OCI-LY1 (cell line): ENCODE data around the gene KRT8.

Experiments
- H2AFZ ChIP-seq: fragments of 200-600 bp; sonication (generic), shearing (Covaris generic); 2 replicates; pipeline ENCODE4 v1.6.0; 2014; ENCODE audit warnings: antibody characterized with exemption, mild to moderate bottlenecking, low read length
- H3F3A ChIP-seq: fragments of 200-600 bp; sonication (generic), shearing (Covaris generic); 2 replicates; pipeline ENCODE4 v1.6.0; 2014; ENCODE audit warnings: mild to moderate bottlenecking, antibody characterized with exemption, low read length, moderate library complexity; ENCODE audit not compliant: insufficient read depth
- H3K27ac ChIP-seq: fragments of 200-600 bp; sonication (generic); 2 replicates; pipeline ENCODE4 v1.5.1; 2014; ENCODE audit warnings: low read length, mixed run types, mild to moderate bottlenecking, low read depth; ENCODE audit not compliant: poor library complexity, severe bottlenecking
- H3K27me3 ChIP-seq: fragments of 200-600 bp; sonication (generic); 2 replicates; pipeline ENCODE4 v1.6.0; 2014; ENCODE audit warnings: antibody characterized with exemption, mild to moderate bottlenecking, low read length, moderate library complexity; ENCODE audit not compliant: insufficient read depth
- H3K36me3 ChIP-seq: fragments of 200-600 bp; sonication (generic); 2 replicates; pipeline ENCODE4 v1.6.1; 2014; ENCODE audit warnings: mild to moderate bottlenecking, antibody characterized with exemption, low read length, moderate library complexity, mixed read lengths; ENCODE audit not compliant: insufficient read depth
- H3K4me1 ChIP-seq: fragments of 200-600 bp; sonication (generic); 2 replicates; pipeline ENCODE4 v1.5.1; 2014; ENCODE audit warnings: mild to moderate bottlenecking, low read length, moderate library complexity; ENCODE audit not compliant: insufficient read depth, severe bottlenecking
- H3K4me2 ChIP-seq: fragments of 200-600 bp; sonication (generic), shearing (Covaris generic); 2 replicates; pipeline ENCODE4 v1.6.1; 2014; ENCODE audit warnings: low read length
- H3K4me3 ChIP-seq: fragments of 200-600 bp; sonication (generic); 2 replicates; pipeline ENCODE4 v1.5.1; 2014; ENCODE audit warnings: low read length, low read depth, mild to moderate bottlenecking, mixed read lengths; ENCODE audit not compliant: poor library complexity, severe bottlenecking
- H3K79me2 ChIP-seq: fragments of 200-600 bp; shearing (Covaris generic); 2 replicates; pipeline ENCODE4 v1.6.1; 2016; ENCODE audit warnings: mixed run types, low read length, mixed read lengths; ENCODE audit not compliant: insufficient read depth
- H3K9ac ChIP-seq: fragments of 200-600 bp; sonication (generic), shearing (Covaris generic); 2 replicates; pipeline ENCODE4 v1.6.1; 2014; ENCODE audit warnings: mild to moderate bottlenecking, low read length, mixed read lengths
- H3K9me2 ChIP-seq: fragments of 200-600 bp; sonication (generic), shearing (Covaris generic); 2 replicates; pipeline ENCODE4 v1.6.1; 2014; ENCODE audit warnings: low read depth, mild to moderate bottlenecking, low read length, mixed read lengths
- H3K9me3 ChIP-seq: fragments of 200-600 bp; shearing (Covaris generic); 2 replicates; pipeline ENCODE4 v1.6.1; 2014; ENCODE audit warnings: low read length, mixed read lengths
- H4K20me1 ChIP-seq: fragments of 200-600 bp; sonication (generic), shearing (Covaris generic); 2 replicates; pipeline ENCODE4 v1.6.0; 2016; ENCODE audit warnings: mild to moderate bottlenecking, low read length; ENCODE audit not compliant: insufficient read depth
- EZH2 ChIP-seq: fragments of 200-600 bp; sonication (generic), shearing (Covaris generic); IDR thresholded peaks from 2 replicates; pipeline ENCODE4 v1.8.0; 2017; ENCODE audit warnings: borderline replicate concordance, mixed run types, mild to moderate bottlenecking, antibody characterized with exemption, low read length, moderate library complexity, mixed read lengths
- TF ChIP-seq, protein P1 (sequence below): fragments of 200-600 bp; sonication (generic), shearing (Covaris generic); IDR thresholded peaks from 2 replicates; pipeline ENCODE4 v1.5.1; 2017; ENCODE audit warnings: mild to moderate bottlenecking, antibody characterized with exemption, low read length, moderate library complexity, mixed read lengths

The KRT8 gene

DNA sequence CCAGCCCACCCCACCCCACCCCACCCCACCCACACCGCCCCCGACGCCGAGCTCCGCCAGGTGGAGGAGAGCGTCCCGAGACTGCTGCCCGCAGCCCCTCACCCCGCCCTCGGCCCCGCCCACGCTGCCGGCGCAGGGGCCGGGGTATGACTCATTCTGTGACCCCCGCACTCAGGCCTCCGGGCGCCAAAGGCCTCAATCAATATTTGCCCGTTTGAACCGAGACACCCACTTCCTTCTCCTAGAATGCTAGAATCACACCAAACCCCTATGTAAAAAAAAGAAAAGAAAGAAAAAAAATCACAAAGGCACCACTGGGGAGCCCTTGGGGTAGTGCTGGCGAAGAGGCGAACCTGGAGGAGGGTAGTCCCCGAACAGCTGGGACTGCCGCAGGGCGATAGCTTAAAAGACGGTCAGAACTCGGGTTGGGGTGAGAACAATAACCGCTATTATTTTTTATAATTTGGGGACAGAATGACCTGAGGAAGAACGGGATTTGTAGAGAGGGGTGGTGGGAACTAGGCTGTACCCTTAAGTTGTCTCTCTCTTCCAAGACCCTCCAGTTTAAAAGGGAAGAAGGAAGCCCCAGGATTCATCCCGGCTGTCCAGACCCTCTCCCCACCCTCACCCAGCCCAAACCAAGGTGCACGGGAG is 894 bp downstream of the KRT8 start:
- no peaks in the 10 kb centered on the region for H3K79me2 ChIP-seq
- no peak overlapping the region for H3K27ac ChIP-seq
- H3K36me3 ChIP-seq: no peaks in the 10 kb centered on the region
- no peaks in the 10 kb centered on the region for H3K9me2 ChIP-seq
- TF ChIP-seq, protein P1, sequence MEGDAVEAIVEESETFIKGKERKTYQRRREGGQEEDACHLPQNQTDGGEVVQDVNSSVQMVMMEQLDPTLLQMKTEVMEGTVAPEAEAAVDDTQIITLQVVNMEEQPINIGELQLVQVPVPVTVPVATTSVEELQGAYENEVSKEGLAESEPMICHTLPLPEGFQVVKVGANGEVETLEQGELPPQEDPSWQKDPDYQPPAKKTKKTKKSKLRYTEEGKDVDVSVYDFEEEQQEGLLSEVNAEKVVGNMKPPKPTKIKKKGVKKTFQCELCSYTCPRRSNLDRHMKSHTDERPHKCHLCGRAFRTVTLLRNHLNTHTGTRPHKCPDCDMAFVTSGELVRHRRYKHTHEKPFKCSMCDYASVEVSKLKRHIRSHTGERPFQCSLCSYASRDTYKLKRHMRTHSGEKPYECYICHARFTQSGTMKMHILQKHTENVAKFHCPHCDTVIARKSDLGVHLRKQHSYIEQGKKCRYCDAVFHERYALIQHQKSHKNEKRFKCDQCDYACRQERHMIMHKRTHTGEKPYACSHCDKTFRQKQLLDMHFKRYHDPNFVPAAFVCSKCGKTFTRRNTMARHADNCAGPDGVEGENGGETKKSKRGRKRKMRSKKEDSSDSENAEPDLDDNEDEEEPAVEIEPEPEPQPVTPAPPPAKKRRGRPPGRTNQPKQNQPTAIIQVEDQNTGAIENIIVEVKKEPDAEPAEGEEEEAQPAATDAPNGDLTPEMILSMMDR: no peak
- TF ChIP-seq EZH2: no peak
- H4K20me1 ChIP-seq: no peaks in the 10 kb centered on the region
- no peaks in the 10 kb centered on the region for H3K4me1 ChIP-seq
- H3K9me3 ChIP-seq: no peaks in the 10 kb centered on the region
- H3K27me3 ChIP-seq: no peaks in the 10 kb centered on the region; the same call in 1 of the 2 replicates
- H3K4me3 ChIP-seq: no peak overlapping the region
- no peak overlapping the region for H2AFZ ChIP-seq
- H3K4me2 ChIP-seq: no peak overlapping the region
- no peaks in the 10 kb centered on the region for H3F3A ChIP-seq
- H3K9ac ChIP-seq: no peak overlapping the region

DNA sequence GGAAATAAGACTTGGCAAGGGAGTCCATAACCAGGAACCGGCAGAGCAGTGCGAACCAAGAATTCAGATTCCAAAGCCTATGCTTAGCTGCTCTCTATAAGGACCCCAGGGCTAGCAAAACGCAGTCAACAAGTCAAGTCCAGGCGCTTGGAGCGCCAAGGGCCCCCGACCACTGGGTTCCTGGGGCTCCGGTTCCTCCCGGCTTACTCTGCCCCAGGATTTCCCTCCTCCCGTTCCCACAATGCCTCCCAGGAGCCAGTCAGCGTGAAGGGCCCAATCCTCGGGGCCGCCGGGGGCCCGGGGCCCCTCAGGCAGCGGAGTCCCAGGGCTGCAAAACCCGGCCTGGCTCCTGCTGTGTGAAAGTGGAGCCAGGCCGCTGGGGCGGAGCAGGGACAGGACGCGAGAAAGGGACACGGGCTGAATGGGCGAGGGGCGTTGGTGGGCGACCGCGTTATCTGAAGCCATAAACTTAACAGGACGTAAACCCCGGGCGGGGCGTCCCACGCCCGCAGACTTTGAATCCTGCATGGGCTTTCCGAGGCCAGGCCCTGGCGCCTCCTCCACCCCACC is 1.5 kb downstream of the KRT8 start:
- Histone ChIP-seq H2AFZ (no peak overlapping the region), H3K4me2 (no peak overlapping the region), H3K27ac (no peak overlapping the region)

DNA sequence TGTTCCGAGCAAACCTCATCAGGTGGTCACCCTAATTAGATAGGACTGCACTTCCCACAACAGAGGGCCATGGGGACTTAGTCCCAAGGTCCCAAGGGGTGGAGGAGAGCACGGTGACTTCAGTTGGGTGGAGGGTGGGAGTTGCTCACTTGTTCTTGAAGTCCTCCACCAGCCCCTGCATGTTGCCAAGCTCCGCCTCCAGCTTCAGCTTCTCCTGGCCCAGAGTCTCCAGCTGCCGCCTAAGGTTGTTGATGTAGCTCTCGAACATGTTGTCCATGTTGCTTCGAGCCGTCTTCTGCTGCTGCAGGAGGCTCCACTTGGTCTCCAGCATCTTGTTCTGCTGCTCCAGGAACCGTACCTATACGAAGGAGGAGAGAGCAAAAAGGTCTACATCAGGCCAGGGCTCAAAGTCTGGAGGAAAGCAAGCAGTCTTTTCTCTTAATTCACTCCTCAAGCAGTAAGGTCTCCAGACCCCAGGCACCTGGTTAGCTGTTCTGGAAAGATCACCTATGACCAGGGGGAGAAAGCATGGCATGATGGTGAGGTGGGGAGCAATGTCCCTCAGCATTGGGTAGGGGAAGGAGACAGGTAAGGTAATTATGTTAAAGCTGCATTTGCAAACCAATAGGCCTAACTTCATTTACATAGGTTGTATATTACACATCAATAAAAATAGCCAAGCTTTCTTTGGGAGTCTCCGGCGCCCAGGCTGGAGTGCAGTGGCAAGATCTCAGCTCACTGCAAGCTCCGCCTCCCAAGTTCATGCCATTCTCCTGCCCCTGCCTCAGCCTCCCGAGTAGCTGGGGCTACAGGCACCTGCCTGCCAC is 2.9 kb downstream of the KRT8 start:
- H3K4me2 ChIP-seq: no peak overlapping the region
- H3F3A ChIP-seq: no peaks in the 10 kb centered on the region
- no peak overlapping the region for H3K4me3 ChIP-seq
- H3K4me1 ChIP-seq: no peaks in the 10 kb centered on the region
- H3K27me3 ChIP-seq: no peaks in the 10 kb centered on the region; the same call in 1 of the 2 replicates
- no peak overlapping the region for H2AFZ ChIP-seq
- no peak overlapping the region for H3K27ac ChIP-seq
- no peaks in the 10 kb centered on the region for H3K79me2 ChIP-seq
- no peaks in the 10 kb centered on the region for H3K9me2 ChIP-seq
- no peaks in the 10 kb centered on the region for H4K20me1 ChIP-seq
- H3K9ac ChIP-seq: no peak overlapping the region
- no peaks in the 10 kb centered on the region for H3K36me3 ChIP-seq
- TF ChIP-seq, protein P1: no peak
- TF ChIP-seq EZH2: no peak
- no peaks in the 10 kb centered on the region for H3K9me3 ChIP-seq

More for the DNA sequence above, 1.5 kb downstream of the KRT8 start:
- Histone ChIP-seq H3F3A (no peaks in the 10 kb centered on the region), H3K79me2 (no peaks in the 10 kb centered on the region), H3K9me2 (no peaks in the 10 kb centered on the region), H3K9ac (no peak overlapping the region), H3K4me1 (no peaks in the 10 kb centered on the region), H3K36me3 (no peaks in the 10 kb centered on the region), H4K20me1 (no peaks in the 10 kb centered on the region), H3K4me3 (no peak overlapping the region), H3K9me3 (no peaks in the 10 kb centered on the region), H3K27me3 (no peaks in the 10 kb centered on the region; the same call in 1 of the 2 replicates)
- TF ChIP-seq, protein P1: no peak
- no peak for TF ChIP-seq EZH2
